CD4-positive, alpha-beta T cell (primary cell): ENCODE results near the gene SLIT1. TPM values are rescaled to one million over a fixed set of nuclear protein-coding genes. Genes with fewer than 3 reads are reported as not detected.

ENCODE experiments used
- ATAC-seq: fragments of 200-7000 bp; cut with Tn5 transposase; one replicate; pipeline ENCODE4 v1.10.0; 2022; ENCODE audit warnings: mild to moderate bottlenecking; ENCODE audit not compliant: poor library complexity
- CTCF ChIA-PET: fragments of 350-600 bp; sonication (Branson Sonifier 250); formaldehyde crosslinking; loops from one replicate; lab custom pipeline; 2021; ENCODE audit warnings: antibody characterized with exemption, inconsistent platforms; lab: Charles Lee
- POLR2A ChIA-PET: fragments of 350-600 bp; sonication (Branson Sonifier 250); formaldehyde crosslinking; loops from one replicate; lab custom pipeline; 2021; ENCODE audit warnings: antibody characterized with exemption, inconsistent platforms; lab: Charles Lee
- DNase-seq, 14 experiments: peaks; one replicate each; pipeline ENCODE4 v3.0.0-alpha.2; 2013 to 2020; ENCODE audit warnings: mixed read lengths in 2 of 14
- H3K27ac ChIP-seq, 2 donors: one replicate each; pipeline versions ENCODE4 v1.5.1 to v1.7.0; 2013; ENCODE audit warnings: low read length in 2 of 2, low read depth in 1 of 2, mild to moderate bottlenecking in 1 of 2
- H3K27me3 ChIP-seq, 2 experiments: 1 replicate in 1 of 2; 2 replicates in 1 of 2; pipeline versions ENCODE4 v1.6.1 to v1.7.0; 2013; ENCODE audit warnings: low read length in 2 of 2, control low read depth in 1 of 2, mild to moderate bottlenecking in 1 of 2, moderate library complexity in 1 of 2; ENCODE audit not compliant: insufficient read depth in 2 of 2, control insufficient read depth in 1 of 2
- H3K36me3 ChIP-seq: one replicate; pipeline ENCODE4 v1.6.1; 2013; ENCODE audit warnings: low read length, control low read depth; ENCODE audit not compliant: insufficient read depth
- H3K4me1 ChIP-seq: one replicate; pipeline ENCODE4 v1.6.1; 2013; ENCODE audit warnings: low read length, control low read depth; ENCODE audit not compliant: insufficient read depth
- H3K4me3 ChIP-seq: one replicate; pipeline ENCODE4 v1.5.1; 2013; ENCODE audit warnings: mild to moderate bottlenecking, low read length, moderate library complexity
- H3K9me3 ChIP-seq, 2 experiments: 1 replicate in 1 of 2; 2 replicates in 1 of 2; pipeline versions ENCODE4 v1.6.1 to v1.7.0; 2013; ENCODE audit warnings: low read length in 2 of 2, mild to moderate bottlenecking in 2 of 2, control low read depth in 1 of 2, moderate library complexity in 1 of 2; ENCODE audit not compliant: control insufficient read depth in 1 of 2, insufficient read depth in 1 of 2
- H3K27ac Mint-ChIP-seq: one replicate; pipeline ENCODE4 v1.8.0; 2020; ENCODE audit warnings: mixed read lengths
- H3K27me3 Mint-ChIP-seq: one replicate; pipeline ENCODE4 v1.8.0; 2021; ENCODE audit warnings: mixed read lengths
- H3K36me3 Mint-ChIP-seq: one replicate; pipeline ENCODE4 v1.8.0; 2021; ENCODE audit warnings: low read depth, mixed read lengths
- H3K4me1 Mint-ChIP-seq: one replicate; pipeline ENCODE4 v1.8.0; 2021; ENCODE audit warnings: low read depth, mixed read lengths
- H3K4me3 Mint-ChIP-seq: one replicate; pipeline ENCODE4 v1.8.0; 2020; ENCODE audit warnings: mild to moderate bottlenecking, mixed read lengths
- H3K9me3 Mint-ChIP-seq: one replicate; pipeline ENCODE4 v1.8.0; 2020; ENCODE audit warnings: mixed read lengths
- intact Hi-C, 2 experiments: fragments of 100-400 bp; cut with DNase I in 1 of 2; cut with micrococcal nuclease in 1 of 2; formaldehyde crosslinking; loops; one replicate each; pipeline versions ENCODE4 v1.15.1 to v1.9.0; 2023 to 2025; cut with DNase I, micrococcal nuclease
- total RNA-seq, 174 experiments: library from RNA in 2 of 174; stranded (reverse) in 2 of 174; gene quantifications; one replicate each; pipeline ENCODE4 v1.2.3 and lab custom pipeline; 2021 to 2026
- TF ChIP-seq, protein P1 (sequence below): fragments of 200-600 bp; IDR thresholded peaks from one replicate; pipeline ENCODE4 v1.8.0; 2022; ENCODE audit warnings: antibody characterized with exemption, mild to moderate bottlenecking

SLIT1 gene
- total RNA-seq, 2 experiments from 2014 or later: 0.30 to 0.39 TPM

- ATAC-seq (no peak), DNase-seq (no peak)
- ChIA-PET POLR2A (no interaction called here), CTCF (no interaction called here)
- Histone ChIP-seq H3K4me3 (no peak overlapping the region), H3K36me3 (no peaks in the 10 kb centered on the region), H3K4me1 (no peaks in the 10 kb centered on the region), H3K27ac (no peak overlapping the region), H3K27me3 (peaks cover 45 to 48% of the 10 kb centered on the region in 2 experiments), H3K9me3 (peaks cover 0 to 9% of the 10 kb centered on the region in 2 experiments)
- H3K4me3 Mint-ChIP-seq: no peak overlapping the region
- intact Hi-C loops: no loop called here
- peaks cover 5% of the 10 kb centered on the region for H3K4me1 Mint-ChIP-seq
- no peak overlapping the region for H3K27ac Mint-ChIP-seq
- H3K27me3 Mint-ChIP-seq: peaks cover 44% of the 10 kb centered on the region
- H3K9me3 Mint-ChIP-seq: no peaks in the 10 kb centered on the region
- TF ChIP-seq, protein P1, sequence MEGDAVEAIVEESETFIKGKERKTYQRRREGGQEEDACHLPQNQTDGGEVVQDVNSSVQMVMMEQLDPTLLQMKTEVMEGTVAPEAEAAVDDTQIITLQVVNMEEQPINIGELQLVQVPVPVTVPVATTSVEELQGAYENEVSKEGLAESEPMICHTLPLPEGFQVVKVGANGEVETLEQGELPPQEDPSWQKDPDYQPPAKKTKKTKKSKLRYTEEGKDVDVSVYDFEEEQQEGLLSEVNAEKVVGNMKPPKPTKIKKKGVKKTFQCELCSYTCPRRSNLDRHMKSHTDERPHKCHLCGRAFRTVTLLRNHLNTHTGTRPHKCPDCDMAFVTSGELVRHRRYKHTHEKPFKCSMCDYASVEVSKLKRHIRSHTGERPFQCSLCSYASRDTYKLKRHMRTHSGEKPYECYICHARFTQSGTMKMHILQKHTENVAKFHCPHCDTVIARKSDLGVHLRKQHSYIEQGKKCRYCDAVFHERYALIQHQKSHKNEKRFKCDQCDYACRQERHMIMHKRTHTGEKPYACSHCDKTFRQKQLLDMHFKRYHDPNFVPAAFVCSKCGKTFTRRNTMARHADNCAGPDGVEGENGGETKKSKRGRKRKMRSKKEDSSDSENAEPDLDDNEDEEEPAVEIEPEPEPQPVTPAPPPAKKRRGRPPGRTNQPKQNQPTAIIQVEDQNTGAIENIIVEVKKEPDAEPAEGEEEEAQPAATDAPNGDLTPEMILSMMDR: no peak
- no peaks in the 10 kb centered on the region for H3K36me3 Mint-ChIP-seq
These were observed 5.4 kb downstream of the SLIT1 start for GRCh38 chr10:97180363-97180755.

GRCh38 chr10:97179731-97180362, 5.9 kb downstream of the SLIT1 start:
- CTCF ChIA-PET: no interaction called here
- intact Hi-C loops: no loop called here
- H3K4me1 ChIP-seq: no peaks in the 10 kb centered on the region
- POLR2A ChIA-PET: no interaction called here
- no peak overlapping the region for H3K27ac ChIP-seq
- peaks cover 0 to 4% of the 10 kb centered on the region in 2 experiments for H3K9me3 ChIP-seq
- no peak overlapping the region for H3K4me3 Mint-ChIP-seq
- H3K27me3 Mint-ChIP-seq: peaks cover 40% of the 10 kb centered on the region
- no peak overlapping the region for H3K4me3 ChIP-seq
- peaks cover 3% of the 10 kb centered on the region for H3K4me1 Mint-ChIP-seq
- DNase-seq (no peak), ATAC-seq (no peak)
- H3K9me3 Mint-ChIP-seq: no peaks in the 10 kb centered on the region
- H3K36me3 Mint-ChIP-seq: no peaks in the 10 kb centered on the region
- peaks cover 40 to 43% of the 10 kb centered on the region in 2 experiments for H3K27me3 ChIP-seq
- no peak overlapping the region for H3K27ac Mint-ChIP-seq
- H3K36me3 ChIP-seq: no peaks in the 10 kb centered on the region
- TF ChIP-seq, protein P1: no peak

DNA sequence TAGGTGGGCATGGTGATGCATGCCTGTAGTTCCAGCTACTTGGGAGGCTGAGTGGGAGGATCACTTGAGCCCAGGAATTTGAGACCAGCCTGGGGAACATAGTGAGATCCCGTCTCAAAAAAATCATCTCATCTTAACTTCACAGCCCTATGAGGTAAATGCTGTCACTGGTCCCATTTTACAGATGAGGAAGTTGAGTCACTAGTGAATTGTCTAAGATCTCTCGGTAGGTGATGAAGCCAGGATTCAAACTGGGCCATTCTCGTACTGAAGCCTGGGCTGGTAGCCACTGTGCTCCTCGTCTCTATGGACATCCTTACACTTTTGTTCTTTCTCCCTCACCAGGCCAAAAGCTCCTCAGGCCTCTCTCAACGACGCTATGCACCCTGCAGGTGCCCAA, 6.4 kb downstream of the SLIT1 start:
- peaks cover 35% of the 10 kb centered on the region for H3K27me3 Mint-ChIP-seq
- ATAC-seq (no peak), DNase-seq (no peak)
- no peaks in the 10 kb centered on the region for H3K9me3 Mint-ChIP-seq
- no peaks in the 10 kb centered on the region for H3K36me3 Mint-ChIP-seq
- TF ChIP-seq, protein P1: no peak
- H3K27ac Mint-ChIP-seq: no peak overlapping the region
- no peak overlapping the region for H3K4me3 Mint-ChIP-seq
- Histone ChIP-seq H3K9me3 (peaks cover 0 to 4% of the 10 kb centered on the region in 2 experiments), H3K27me3 (peaks cover 37% of the 10 kb centered on the region in 2 experiments), H3K4me3 (no peak overlapping the region), H3K4me1 (no peaks in the 10 kb centered on the region), H3K36me3 (no peaks in the 10 kb centered on the region), H3K27ac (no peak overlapping the region)
- no peaks in the 10 kb centered on the region for H3K4me1 Mint-ChIP-seq
- ChIA-PET CTCF (no interaction called here), POLR2A (no interaction called here)
- intact Hi-C loops: no loop called here
